SH-SY5Y (cell line): Measurements from ENCODE around the gene ZBTB7C.

Source experiments
- GATA2 ChIP-seq: IDR thresholded peaks from 2 replicates; pipeline ENCODE4 v1.6.1; 2011; ENCODE audit warnings: mild to moderate bottlenecking, low read depth, low read length
- GATA3 ChIP-seq: IDR thresholded peaks from 2 replicates; pipeline ENCODE4 v1.6.1; 2011; ENCODE audit warnings: low read depth, mild to moderate bottlenecking, low read length, moderate library complexity

DNA sequence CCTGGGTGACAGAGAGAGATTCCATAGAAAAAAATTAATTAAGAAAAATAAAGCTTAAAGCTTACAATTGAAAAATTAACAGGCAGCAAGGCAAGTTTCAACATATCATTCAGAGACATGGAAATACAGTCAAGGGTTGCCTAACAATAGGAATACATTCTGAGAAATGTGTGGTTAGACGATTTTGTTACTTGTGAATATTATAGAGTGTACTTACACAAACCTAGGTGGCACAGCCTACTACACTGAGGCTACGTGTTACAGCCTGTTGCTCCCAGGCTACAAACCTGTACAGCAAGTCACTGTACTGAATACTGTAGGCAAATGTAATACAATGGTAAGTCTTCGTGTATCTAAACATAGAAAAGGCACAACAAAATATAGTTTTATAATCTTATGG, 27.7 kb upstream of the ZBTB7C start:
- no peak for TF ChIP-seq GATA3
- TF ChIP-seq GATA2 = no peak
